ENCODE measurements around the gene TMEM35B. TPM values are rescaled to one million over a fixed set of nuclear protein-coding genes. Genes with fewer than 3 reads are reported as not detected.

Gene TMEM35B
- 22.1 and 22.6 TPM in 2 replicates for total RNA-seq

DNA sequence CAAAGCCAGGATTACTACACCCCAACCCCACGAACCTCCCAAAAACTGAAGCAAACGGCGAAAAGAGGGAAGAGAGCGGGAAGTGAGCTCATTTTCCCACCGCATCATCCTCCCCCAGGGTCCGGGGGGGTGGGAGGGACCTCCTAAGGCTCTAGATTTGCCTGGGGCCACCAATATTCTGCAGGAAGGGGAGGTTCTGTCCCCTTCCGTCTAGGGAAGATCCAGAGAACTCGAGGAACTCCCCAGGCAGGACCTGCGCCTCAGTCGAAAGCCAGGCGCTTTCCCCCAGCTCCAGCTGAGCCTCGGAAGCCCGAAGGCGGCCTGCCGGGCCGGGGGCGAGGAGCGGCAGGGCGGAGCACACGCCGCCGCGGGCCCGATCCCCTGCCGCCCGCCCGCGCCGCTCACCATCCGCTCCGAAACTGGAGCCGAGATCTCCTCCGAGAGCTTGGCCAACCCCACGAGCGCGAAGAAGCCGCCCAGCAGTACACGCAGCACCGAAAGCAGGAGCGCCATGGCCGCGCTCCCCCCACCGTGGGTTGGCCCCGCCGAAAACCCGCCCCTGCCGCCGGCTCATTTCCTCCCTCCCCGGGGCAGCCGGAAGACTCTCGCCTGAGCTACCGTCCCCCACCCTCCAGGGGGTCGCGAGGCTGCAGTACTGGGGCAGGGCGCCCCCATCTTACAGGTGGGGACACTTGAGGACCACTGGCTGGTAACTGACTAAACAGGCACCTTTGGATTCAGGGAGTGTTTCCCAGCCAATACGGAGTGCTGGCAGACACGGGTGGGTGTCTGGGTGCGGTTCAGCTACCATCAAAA, at the start of gene TMEM35B:
TSS of gene TMEM35B (minus strand) at position 555 of the 816 bp plus-strand sequence. CDS start at position 513, 42 bp downstream.
- intact Hi-C loops (cut with micrococcal nuclease): loop anchor here (1.0 to 5.0 kb wide), 5 partner anchors 46 to 199 kb away; partner anchors contain the start of genes SMIM12, ZMYM1 and ZMYM6

DNA sequence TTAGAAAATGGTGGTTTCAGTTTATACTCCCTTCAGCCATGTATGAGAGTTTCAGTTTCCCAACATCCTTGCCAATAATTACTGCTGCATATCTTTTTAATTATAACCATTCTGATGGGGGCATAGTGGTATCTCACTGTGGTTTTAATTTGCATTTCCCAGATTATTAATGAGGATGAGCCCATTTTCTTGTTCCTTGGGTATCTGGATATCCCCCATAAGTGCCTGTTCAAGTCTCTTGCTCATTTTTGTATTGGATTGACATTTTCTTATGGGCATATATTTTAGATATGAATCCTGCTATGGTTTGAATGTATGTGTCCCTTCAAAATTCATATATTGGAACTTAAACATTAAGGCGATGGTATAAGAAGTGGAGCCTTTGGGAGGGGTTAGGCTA, 48.2 kb upstream of the TMEM35B start:
- intact Hi-C loops (cut with micrococcal nuclease): loop anchor here (5.0 kb wide), 2 partner anchors 684 to 899 kb away; partner anchors contain the start of genes AGO3 and C1orf216
- H3K36me3 Mint-ChIP-seq (ENCODE audit: low read depth): peaks cover 7% of the 10 kb centered on the region
- no peak overlapping the region for H3K4me3 Mint-ChIP-seq
- peaks cover 3% of the 10 kb centered on the region for H3K27me3 Mint-ChIP-seq (ENCODE audit: insufficient read depth)
- peaks cover 24% of the 10 kb centered on the region for H3K4me1 Mint-ChIP-seq (ENCODE audit: low read depth)
- peaks cover 14% of the 10 kb centered on the region for H3K9me3 Mint-ChIP-seq
- DNase-seq (ENCODE audit: low spot score): no peak
- H3K27ac Mint-ChIP-seq: no peak overlapping the region

More for the DNA sequence above, at the start of gene TMEM35B:
- Mint-ChIP-seq H3K27me3 (ENCODE audit: insufficient read depth) (no peaks in the 10 kb centered on the region), H3K36me3 (ENCODE audit: low read depth) (peaks cover 16% of the 10 kb centered on the region), H3K27ac (peak within 1 kb of the TSS; percentile 90), H3K4me1 (ENCODE audit: low read depth) (peaks cover 38% of the 10 kb centered on the region), H3K9me3 (no peaks in the 10 kb centered on the region), H3K4me3 (peak within 1 kb of the TSS; percentile 91)
- peak; percentile 81 for DNase-seq (ENCODE audit: low spot score)

DNA sequence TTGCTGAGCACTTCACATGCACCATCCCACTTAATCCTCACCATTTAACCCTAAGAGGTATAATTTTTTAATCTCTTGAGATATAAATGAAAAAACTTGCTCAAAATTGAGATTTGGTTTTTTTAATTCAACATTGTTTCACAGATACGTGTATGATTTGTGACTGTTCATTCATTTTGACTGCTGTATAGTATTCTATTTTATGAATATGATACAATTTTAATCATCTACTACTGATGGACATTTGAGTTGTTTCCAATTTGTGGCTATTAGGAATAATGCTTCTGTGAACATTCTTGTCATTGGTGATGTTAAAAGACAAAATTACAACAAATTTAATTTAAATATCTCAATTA, 47.2 kb upstream of the TMEM35B start:
- H3K27ac Mint-ChIP-seq: no peak overlapping the region
- H3K27me3 Mint-ChIP-seq (ENCODE audit: insufficient read depth): peaks cover 3% of the 10 kb centered on the region
- no peak overlapping the region for H3K4me3 Mint-ChIP-seq
- DNase-seq (ENCODE audit: low spot score): no peak
- peaks cover 14% of the 10 kb centered on the region for H3K9me3 Mint-ChIP-seq
- peaks cover 25% of the 10 kb centered on the region for H3K4me1 Mint-ChIP-seq (ENCODE audit: low read depth)
- peaks cover 11% of the 10 kb centered on the region for H3K36me3 Mint-ChIP-seq (ENCODE audit: low read depth)
- intact Hi-C loops (cut with micrococcal nuclease): loop anchor here (1.0 to 5.0 kb wide), 3 partner anchors 236 to 900 kb away; partner anchors contain the start of genes AGO3, C1orf216 and ZMYM4

DNA sequence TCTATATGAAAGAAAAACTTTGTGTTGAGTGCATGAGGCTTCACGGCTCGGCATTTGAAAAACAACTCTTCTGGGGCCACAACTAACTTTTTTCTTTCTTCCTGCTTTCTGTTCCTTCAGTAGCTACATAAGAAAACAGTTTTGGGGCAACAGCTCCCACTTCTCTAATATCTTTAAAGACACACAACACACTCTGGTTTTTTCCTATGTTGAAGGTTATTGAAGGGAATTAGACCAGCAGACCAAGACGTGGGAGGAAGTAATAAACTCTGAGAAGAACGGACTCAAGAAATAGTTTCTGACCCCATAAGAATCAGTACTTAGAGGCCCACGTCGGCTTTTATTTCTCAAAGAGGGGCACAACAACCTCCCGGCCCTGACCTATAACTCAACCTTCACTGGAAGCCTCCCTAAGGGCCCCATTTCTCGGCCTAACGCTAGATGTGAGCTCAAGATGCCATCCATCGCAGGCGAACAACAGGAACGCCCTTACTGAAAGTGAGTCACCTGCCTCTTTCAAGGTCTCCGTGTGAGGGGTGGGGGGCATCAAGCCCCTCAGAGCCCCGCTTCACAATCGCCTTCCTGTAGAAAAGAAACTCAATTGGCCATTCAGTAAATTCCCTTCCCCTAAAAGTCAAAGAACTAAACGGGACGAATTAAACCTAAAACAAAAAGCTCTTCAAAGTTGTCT, 45.8 kb upstream of the TMEM35B start:
- Mint-ChIP-seq H3K27me3 (ENCODE audit: insufficient read depth) (no peaks in the 10 kb centered on the region), H3K4me3 (peak overlapping the region; percentile 98), H3K4me1 (ENCODE audit: low read depth) (peaks cover 35% of the 10 kb centered on the region), H3K36me3 (ENCODE audit: low read depth) (peaks cover 20% of the 10 kb centered on the region), H3K9me3 (peaks cover 14% of the 10 kb centered on the region), H3K27ac (peak overlapping the region; percentile 97)
- intact Hi-C loops (cut with micrococcal nuclease): loop anchor here (1.0 to 5.0 kb wide), 6 partner anchors 46 to 901 kb away; partner anchors contain the start of genes AGO3, C1orf216, SFPQ and SMIM12
- peak; percentile 27 for DNase-seq (ENCODE audit: low spot score)

DNA sequence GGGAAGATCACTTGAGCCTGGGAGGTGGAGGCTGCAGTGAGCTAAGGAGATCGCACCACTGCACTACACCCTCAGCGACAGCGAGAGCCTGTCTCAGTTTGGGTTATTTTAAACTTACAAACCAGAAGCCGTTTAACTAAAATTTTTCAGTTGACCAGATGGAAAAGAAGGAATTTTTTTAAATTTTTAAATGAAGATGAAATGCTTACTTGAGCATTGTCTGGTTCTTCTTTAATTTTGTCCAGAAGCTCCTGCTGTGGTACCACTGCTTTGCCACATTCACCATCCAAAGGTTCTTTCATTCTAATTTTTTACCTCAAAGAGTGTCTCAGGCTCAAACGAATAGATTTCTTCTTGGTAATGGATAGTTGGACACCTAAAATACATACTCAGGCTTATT, 45.2 kb upstream of the TMEM35B start:
- peak overlapping the region; percentile 98 for H3K4me3 Mint-ChIP-seq
- no peaks in the 10 kb centered on the region for H3K27me3 Mint-ChIP-seq (ENCODE audit: insufficient read depth)
- peaks cover 35% of the 10 kb centered on the region for H3K4me1 Mint-ChIP-seq (ENCODE audit: low read depth)
- H3K27ac Mint-ChIP-seq: no peak overlapping the region
- intact Hi-C loops (cut with micrococcal nuclease): loop anchor here (2.0 to 5.0 kb wide), 4 partner anchors 46 to 902 kb away; partner anchors contain the start of genes AGO3, C1orf216, SMIM12 and TMEM35B
- H3K36me3 Mint-ChIP-seq (ENCODE audit: low read depth): peaks cover 23% of the 10 kb centered on the region
- H3K9me3 Mint-ChIP-seq: peaks cover 14% of the 10 kb centered on the region
- DNase-seq (ENCODE audit: low spot score): no peak

DNA sequence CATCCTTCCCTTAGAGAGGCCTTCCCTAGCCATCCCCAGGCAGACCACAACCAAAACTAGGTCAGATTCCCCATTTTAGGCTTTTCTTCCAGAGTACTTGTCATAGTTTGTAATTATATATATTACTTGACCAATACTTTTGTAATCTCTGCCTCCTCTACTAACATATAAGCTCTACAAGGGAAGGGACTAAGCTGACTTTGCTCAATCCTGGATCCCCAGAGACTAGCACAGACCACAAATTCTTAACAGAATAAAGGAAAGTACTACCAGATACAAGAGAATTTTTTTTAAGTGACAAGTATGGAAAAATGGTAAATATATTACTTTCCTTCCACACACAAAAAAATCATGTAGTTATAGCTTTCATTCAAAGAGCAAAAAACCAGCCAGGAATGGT, 44.6 kb upstream of the TMEM35B start:
- H3K9me3 Mint-ChIP-seq: peaks cover 14% of the 10 kb centered on the region
- H3K4me3 Mint-ChIP-seq: peak overlapping the region; percentile 98
- DNase-seq (ENCODE audit: low spot score): no peak
- H3K36me3 Mint-ChIP-seq (ENCODE audit: low read depth): peaks cover 23% of the 10 kb centered on the region
- H3K27me3 Mint-ChIP-seq (ENCODE audit: insufficient read depth): no peaks in the 10 kb centered on the region
- no peak overlapping the region for H3K27ac Mint-ChIP-seq
- intact Hi-C loops (cut with micrococcal nuclease): loop anchor here (2.0 to 5.0 kb wide), 4 partner anchors 45 to 903 kb away; partner anchors contain the start of genes AGO3, C1orf216, SMIM12 and TMEM35B
- peaks cover 35% of the 10 kb centered on the region for H3K4me1 Mint-ChIP-seq (ENCODE audit: low read depth)

DNA sequence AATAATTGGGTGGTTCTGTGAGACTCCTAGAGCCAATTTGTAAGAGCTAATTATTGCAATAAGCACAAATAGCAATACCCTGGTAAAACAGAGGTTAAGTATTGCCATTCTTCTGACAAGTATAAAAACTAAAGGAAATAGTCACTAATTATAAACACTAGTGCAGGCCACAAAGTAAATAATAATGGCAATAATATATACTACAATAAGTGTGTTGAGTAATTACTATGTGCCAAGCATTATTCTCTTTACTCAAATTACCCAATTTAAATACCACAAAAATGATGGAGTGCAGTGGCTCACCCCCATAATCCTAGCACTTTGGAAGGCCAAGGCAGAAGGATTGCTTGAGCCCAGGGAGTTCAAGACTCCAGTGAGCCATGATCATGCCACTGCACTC, 31.3 kb upstream of the TMEM35B start:
- H3K27me3 Mint-ChIP-seq (ENCODE audit: insufficient read depth): no peaks in the 10 kb centered on the region
- no peak overlapping the region for H3K4me3 Mint-ChIP-seq
- DNase-seq (ENCODE audit: low spot score): no peak
- intact Hi-C loops (cut with micrococcal nuclease): no loop called here
- no peak overlapping the region for H3K27ac Mint-ChIP-seq
- peaks cover 17% of the 10 kb centered on the region for H3K36me3 Mint-ChIP-seq (ENCODE audit: low read depth)
- no peaks in the 10 kb centered on the region for H3K9me3 Mint-ChIP-seq
- no peaks in the 10 kb centered on the region for H3K4me1 Mint-ChIP-seq (ENCODE audit: low read depth)

DNA sequence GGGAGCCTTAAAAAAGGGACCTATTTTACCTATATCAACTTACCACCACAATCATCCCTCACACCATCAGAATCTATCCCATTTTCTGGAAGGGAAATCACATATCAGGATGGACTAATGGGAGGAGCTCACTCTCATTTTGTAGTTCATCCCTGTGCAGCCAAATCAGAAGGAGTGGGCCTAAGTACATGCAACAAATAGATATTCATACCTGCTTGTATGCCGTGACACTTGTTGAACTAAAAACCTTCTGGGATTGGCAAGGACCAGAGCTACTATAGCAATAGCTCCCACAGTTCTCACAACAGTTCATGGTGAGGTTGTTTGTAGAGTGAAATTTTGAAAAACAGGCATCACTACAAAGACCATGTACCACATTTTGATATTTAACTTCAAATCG, 29.3 kb upstream of the TMEM35B start:
- Mint-ChIP-seq H3K4me1 (ENCODE audit: low read depth) (no peaks in the 10 kb centered on the region), H3K27ac (no peak overlapping the region), H3K36me3 (ENCODE audit: low read depth) (peaks cover 26% of the 10 kb centered on the region), H3K27me3 (ENCODE audit: insufficient read depth) (no peaks in the 10 kb centered on the region), H3K9me3 (no peaks in the 10 kb centered on the region), H3K4me3 (no peak overlapping the region)
- DNase-seq (ENCODE audit: low spot score): no peak
- intact Hi-C loops (cut with micrococcal nuclease): no loop called here

DNA sequence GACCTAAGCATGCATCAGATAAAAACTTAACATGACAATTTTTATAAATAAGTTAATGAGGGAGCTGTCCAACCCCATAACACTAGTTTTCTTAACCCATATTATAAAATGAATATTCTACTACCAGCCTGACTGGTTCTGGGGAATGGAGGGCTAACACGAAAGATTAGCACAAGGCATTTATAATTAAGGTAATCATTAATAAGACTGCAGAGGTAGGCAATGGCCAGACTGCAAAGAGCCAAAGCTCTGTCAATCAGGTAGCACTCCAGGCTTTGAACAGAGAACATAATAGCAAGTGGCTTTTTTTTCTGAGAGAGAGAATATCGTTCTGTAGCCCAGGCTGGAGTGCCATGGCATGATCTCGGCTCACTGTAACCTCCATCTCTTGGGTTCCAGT, 20.6 kb upstream of the TMEM35B start:
- peaks cover 14% of the 10 kb centered on the region for H3K36me3 Mint-ChIP-seq (ENCODE audit: low read depth)
- no peaks in the 10 kb centered on the region for H3K27me3 Mint-ChIP-seq (ENCODE audit: insufficient read depth)
- DNase-seq (ENCODE audit: low spot score): no peak
- H3K27ac Mint-ChIP-seq: no peak overlapping the region
- no peaks in the 10 kb centered on the region for H3K4me1 Mint-ChIP-seq (ENCODE audit: low read depth)
- H3K9me3 Mint-ChIP-seq: no peaks in the 10 kb centered on the region
- H3K4me3 Mint-ChIP-seq: no peak overlapping the region
- intact Hi-C loops (cut with micrococcal nuclease): no loop called here

DNA sequence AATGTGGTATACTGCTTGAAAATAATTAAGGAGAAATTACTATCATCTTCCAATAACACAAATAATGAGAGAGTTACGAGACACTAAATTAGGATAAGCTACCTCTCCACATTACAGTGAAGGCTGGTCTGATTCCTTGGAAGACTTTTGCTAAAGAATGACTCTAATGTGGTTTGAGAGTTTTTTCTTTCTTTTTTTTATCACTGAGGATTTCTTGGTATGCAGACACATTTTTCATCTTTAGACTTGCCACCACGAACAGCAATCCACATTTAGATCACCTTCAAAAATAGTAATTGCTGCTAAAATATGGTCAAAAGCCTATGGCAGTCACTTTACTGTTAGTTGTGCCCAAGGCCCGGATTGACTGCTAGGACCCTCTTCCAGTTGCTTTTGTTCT, 16.6 kb upstream of the TMEM35B start:
- H3K9me3 Mint-ChIP-seq: no peaks in the 10 kb centered on the region
- no peaks in the 10 kb centered on the region for H3K4me1 Mint-ChIP-seq (ENCODE audit: low read depth)
- H3K27ac Mint-ChIP-seq: no peak overlapping the region
- no peaks in the 10 kb centered on the region for H3K27me3 Mint-ChIP-seq (ENCODE audit: insufficient read depth)
- peaks cover 17% of the 10 kb centered on the region for H3K36me3 Mint-ChIP-seq (ENCODE audit: low read depth)
- no peak overlapping the region for H3K4me3 Mint-ChIP-seq
- DNase-seq (ENCODE audit: low spot score): no peak
- intact Hi-C loops (cut with micrococcal nuclease): no loop called here

DNA sequence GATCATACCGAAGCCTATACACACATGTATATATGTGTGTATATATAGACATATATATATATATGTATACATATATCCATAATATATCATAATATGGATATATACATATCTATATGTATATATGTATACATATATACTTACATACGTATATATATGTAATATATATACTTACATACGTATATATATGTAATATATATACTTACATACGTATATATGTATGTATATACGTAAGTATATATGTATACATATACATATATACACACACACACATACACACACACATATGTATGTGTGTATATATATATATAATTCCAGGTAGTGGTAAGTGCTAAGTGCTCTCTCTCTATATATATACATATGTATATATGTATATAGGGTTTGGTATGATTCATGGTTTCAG, 9.7 kb upstream of the TMEM35B start:
- Mint-ChIP-seq H3K27me3 (ENCODE audit: insufficient read depth) (no peaks in the 10 kb centered on the region), H3K9me3 (no peaks in the 10 kb centered on the region), H3K4me1 (ENCODE audit: low read depth) (no peaks in the 10 kb centered on the region), H3K27ac (no peak overlapping the region), H3K4me3 (no peak overlapping the region), H3K36me3 (ENCODE audit: low read depth) (peaks cover 10% of the 10 kb centered on the region)
- intact Hi-C loops (cut with micrococcal nuclease): no loop called here
- DNase-seq (ENCODE audit: low spot score): no peak

DNA sequence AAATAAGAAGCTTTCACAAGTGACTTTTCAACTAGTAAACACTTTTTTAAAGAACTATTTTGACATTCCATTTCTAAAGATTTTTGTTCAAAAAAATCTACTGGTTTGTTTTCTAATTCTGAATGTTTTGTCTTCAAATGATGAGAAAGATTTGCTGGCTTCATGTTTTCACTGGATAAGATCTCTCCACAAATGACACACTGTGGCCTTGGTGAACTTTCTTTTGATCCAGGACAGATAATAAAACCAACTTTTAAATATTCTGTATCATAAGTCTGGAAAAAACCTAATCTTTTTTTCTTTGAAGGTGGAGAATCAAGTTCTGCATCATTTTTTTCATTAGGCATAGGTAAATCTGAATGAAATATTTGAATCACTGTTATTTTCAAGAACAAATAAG, 3.4 kb upstream of the TMEM35B start:
- H3K27me3 Mint-ChIP-seq (ENCODE audit: insufficient read depth): no peaks in the 10 kb centered on the region
- intact Hi-C loops (cut with micrococcal nuclease): loop anchor here (5.0 kb wide), 1 partner anchor 194 kb away; no protein-coding TSS in a partner anchor

DNA sequence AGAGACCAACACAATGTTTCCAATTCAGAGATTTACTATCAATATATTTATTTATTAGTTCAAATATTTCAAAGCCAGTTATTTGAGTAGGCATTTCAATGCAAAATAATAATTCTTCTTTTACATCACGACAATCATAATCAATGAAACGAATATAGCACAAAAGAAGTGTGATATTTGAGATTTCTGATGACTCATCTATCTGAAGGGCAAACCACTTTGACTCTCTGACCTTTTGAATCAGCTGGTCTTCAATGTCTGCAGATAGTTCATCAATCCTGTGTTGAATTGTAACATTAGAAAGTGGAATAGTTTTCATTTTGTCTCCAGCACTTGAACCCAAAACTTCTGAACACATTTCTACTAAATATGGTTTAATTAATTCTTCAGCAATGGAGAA, 3.0 kb upstream of the TMEM35B start:
- no peak overlapping the region for H3K27ac Mint-ChIP-seq
- H3K4me3 Mint-ChIP-seq: no peak overlapping the region
- peaks cover 11% of the 10 kb centered on the region for H3K36me3 Mint-ChIP-seq (ENCODE audit: low read depth)
- intact Hi-C loops (cut with micrococcal nuclease): loop anchor here (5.0 kb wide), 1 partner anchor 194 kb away; no protein-coding TSS in a partner anchor
- H3K9me3 Mint-ChIP-seq: no peaks in the 10 kb centered on the region
- no peak for DNase-seq (ENCODE audit: low spot score)
- H3K4me1 Mint-ChIP-seq (ENCODE audit: low read depth): peaks cover 34% of the 10 kb centered on the region
- H3K27me3 Mint-ChIP-seq (ENCODE audit: insufficient read depth): no peaks in the 10 kb centered on the region

More for the DNA sequence above, 3.4 kb upstream of the TMEM35B start:
- no peak overlapping the region for H3K27ac Mint-ChIP-seq
- no peaks in the 10 kb centered on the region for H3K9me3 Mint-ChIP-seq
- DNase-seq (ENCODE audit: low spot score): no peak
- H3K4me1 Mint-ChIP-seq (ENCODE audit: low read depth): peaks cover 33% of the 10 kb centered on the region
- H3K36me3 Mint-ChIP-seq (ENCODE audit: low read depth): peaks cover 11% of the 10 kb centered on the region
- no peak overlapping the region for H3K4me3 Mint-ChIP-seq

All from activated T-helper 1 cell treated with anti-CD3 and anti-CD28 coated beads, Interleukin-12 subunit alpha, Interleukin-12 subunit beta, Interleukin-2, Interleukin-4 antibody, amounts not matched to agents 30 ng/mL and 10 ng/mL and 1 ng/mL, durations not matched to agents 14 hours and 24 hours and 36 hours (primary cell).